ENCODE measurements around the gene KIAA1671.
"Not testable (repeated sequence)": the region's sequence is repeated elsewhere in the genome, so short reads cannot be mapped to it uniquely, and the experiment has no call there.

GRCh38 chr22:25233706-25234105 is 281.2 kb downstream of the KIAA1671 start:
- not testable (repeated sequence) for TF ChIP-seq CTCF, POLR2A, POLR2AphosphoS5 (IDR thresholded peaks at IDR 0.05)
